Brain microvascular endothelial cell (primary cell): ENCODE data around the gene GTSE1.

ENCODE experiments used
- DNase-seq: peaks from one replicate; pipeline ENCODE4 v3.0.0-alpha.2; 2020
- H3K27ac ChIP-seq: fragments of 250-450 bp; sonication (Bioruptor Pico); 2 replicates; pipeline ENCODE4 v1.5.1; 2020; ENCODE audit warnings: mild to moderate bottlenecking, moderate library complexity
- H3K27me3 ChIP-seq: fragments of 250-450 bp; sonication (Bioruptor Pico); replicated peaks from 2 replicates; pipeline ENCODE4 v1.5.1; 2020; ENCODE audit warnings: mild to moderate bottlenecking
- H3K36me3 ChIP-seq: fragments of 250-450 bp; sonication (Bioruptor Pico); replicated peaks from 2 replicates; pipeline ENCODE4 v1.5.1; 2020; ENCODE audit warnings: mild to moderate bottlenecking
- H3K4me3 ChIP-seq: 2 replicates; pipeline ENCODE4 v1.5.1; 2011; ENCODE audit warnings: low read depth, mild to moderate bottlenecking, control low read depth, low read length, moderate library complexity
- in situ Hi-C: cut with HindIII; loops from 2 replicates; pipeline ENCODE4 v1.10.0; 2017; ENCODE audit warnings: low sequenced_read_pairs, low pct_ligation_motif_present
- TF ChIP-seq, protein P1 (sequence below): IDR thresholded peaks from 2 replicates; pipeline ENCODE4 v1.5.1; 2011; ENCODE audit warnings: low read depth, mild to moderate bottlenecking, moderate library complexity, low read length, control low read depth, inconsistent platforms; ENCODE audit errors: missing control alignments

Gene GTSE1

DNA sequence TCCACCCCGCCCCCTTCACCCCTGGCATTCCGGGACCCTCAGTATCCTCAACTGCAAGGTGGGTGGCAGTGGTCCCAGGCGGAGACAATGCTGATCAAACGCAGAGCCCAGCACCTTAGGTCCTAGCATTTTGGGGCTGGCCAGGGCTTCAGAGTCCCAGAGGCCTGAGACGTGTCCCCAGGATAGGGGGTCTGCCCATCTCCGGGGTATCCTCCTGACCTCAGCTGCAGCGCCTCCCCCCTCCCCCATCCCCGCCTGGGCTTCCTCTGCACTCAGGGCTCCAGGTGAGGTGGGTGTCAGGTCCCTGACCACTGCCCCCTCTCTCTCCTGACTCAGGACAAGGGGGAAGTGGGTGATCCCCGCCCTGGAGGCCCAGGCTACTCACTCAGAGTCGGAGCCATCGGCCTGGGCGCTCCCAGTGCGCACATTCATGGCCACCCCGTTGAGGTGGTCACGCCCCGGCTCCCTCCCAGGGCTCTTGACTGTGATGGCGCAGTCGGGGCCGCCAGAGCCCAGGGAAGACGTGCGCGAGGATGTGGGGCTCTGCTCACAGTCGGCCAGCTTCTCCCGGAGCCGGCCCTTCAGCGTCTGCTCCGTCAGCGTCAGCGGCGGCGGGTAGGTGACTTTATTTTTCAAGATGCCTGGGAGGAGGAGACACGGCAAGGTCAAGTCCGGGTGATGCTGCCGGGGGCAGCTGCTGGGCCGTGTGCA, 67.1 kb downstream of the GTSE1 start:
- TF ChIP-seq, protein P1, sequence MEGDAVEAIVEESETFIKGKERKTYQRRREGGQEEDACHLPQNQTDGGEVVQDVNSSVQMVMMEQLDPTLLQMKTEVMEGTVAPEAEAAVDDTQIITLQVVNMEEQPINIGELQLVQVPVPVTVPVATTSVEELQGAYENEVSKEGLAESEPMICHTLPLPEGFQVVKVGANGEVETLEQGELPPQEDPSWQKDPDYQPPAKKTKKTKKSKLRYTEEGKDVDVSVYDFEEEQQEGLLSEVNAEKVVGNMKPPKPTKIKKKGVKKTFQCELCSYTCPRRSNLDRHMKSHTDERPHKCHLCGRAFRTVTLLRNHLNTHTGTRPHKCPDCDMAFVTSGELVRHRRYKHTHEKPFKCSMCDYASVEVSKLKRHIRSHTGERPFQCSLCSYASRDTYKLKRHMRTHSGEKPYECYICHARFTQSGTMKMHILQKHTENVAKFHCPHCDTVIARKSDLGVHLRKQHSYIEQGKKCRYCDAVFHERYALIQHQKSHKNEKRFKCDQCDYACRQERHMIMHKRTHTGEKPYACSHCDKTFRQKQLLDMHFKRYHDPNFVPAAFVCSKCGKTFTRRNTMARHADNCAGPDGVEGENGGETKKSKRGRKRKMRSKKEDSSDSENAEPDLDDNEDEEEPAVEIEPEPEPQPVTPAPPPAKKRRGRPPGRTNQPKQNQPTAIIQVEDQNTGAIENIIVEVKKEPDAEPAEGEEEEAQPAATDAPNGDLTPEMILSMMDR: no peak
- no peak for DNase-seq
- Histone ChIP-seq H3K36me3 (no peaks in the 10 kb centered on the region), H3K4me3 (no peak overlapping the region), H3K27me3 (no peaks in the 10 kb centered on the region), H3K27ac (no peak overlapping the region)
- in situ Hi-C loops: no loop called here

DNA sequence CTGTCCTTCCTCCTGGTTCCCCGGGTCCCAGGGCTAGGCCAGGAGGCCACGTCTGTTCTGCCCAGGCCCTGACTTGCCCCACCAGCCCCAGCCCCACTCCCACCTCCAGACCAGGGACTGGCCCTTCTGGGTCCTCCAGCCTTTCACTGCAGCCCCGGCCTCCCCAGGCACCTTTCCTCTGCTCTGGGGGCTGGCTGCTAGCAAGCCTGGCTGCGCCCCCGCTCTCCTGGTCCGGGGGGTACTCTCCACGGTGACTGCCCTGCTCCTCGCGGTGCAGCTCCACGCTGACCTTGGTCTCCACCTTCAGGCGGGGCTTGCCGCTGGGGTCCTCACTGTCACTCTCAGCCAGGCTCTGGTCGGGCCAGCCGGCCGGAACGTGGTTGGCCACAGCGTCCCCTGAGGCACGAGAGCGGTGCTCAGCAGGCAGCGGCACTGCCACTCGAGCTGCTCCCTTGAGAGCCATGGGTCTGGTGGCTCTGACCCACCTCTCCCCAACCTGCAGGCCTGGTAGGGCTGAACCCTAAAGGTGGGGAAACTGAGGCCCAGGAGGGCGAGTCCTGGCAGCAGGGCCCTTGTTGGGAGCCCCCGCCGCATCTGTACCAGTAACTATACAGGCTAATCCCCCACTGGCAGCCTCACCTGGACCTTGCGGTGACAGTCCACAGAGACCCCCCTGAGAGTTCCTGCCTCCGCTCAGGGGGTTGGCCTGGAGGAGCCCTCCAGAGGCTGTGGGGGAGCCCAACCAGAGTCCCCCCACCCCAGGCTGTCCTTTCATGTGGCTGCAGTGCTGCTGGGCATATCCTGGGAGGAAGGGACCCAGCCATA, 67.9 kb downstream of the GTSE1 start:
- H3K36me3 ChIP-seq: no peaks in the 10 kb centered on the region
- no peak overlapping the region for H3K27ac ChIP-seq
- H3K27me3 ChIP-seq: no peaks in the 10 kb centered on the region
- DNase-seq: no peak
- TF ChIP-seq, protein P1: no peak
- no peak overlapping the region for H3K4me3 ChIP-seq
- in situ Hi-C loops: no loop called here

DNA sequence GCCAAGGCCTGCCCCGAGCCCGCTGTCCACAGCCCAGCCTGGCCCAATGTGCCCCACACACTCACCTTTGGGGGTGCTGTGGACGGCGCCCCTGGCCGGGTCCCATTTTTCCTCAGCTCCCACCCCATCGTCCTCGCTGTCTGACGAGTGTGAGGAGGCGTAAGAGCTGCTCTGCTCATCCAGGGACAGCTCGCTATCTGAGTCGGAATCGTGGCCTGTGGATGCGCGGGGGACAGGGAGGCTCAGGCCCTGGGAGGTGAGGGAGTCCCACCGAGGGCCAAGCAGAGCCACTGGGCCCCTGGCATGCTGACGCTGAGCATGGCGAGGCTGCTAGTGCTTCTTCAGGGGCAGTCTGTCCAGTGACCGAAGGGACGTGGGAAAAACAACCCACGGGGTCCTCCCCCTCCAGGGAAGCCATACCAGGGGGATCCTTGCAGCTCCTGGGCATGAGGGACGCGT, 68.5 kb downstream of the GTSE1 start:
- DNase-seq: no peak
- no peak overlapping the region for H3K27ac ChIP-seq
- no peak overlapping the region for H3K4me3 ChIP-seq
- H3K27me3 ChIP-seq: no peaks in the 10 kb centered on the region
- in situ Hi-C loops: no loop called here
- TF ChIP-seq, protein P1: no peak
- H3K36me3 ChIP-seq: no peaks in the 10 kb centered on the region

DNA sequence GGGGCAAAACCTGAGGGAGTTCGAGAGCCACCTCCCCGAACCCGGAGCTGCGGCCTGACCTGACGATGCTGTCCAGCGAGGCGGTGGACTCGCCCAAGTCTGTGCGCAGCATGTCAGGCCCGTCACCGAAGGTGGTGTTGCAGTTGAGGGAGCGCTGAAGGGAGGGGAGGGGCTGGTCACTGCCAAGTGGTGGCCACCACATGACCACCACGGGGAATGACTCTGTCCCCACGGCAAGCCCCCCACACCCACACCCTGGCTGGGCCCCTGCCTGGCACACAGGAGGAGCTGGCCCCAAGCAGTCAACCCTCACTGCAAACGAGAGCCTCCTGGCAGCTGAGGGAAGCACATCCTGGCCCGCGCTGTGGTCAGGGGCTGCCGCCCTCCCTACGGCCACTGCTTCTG, 69.7 kb downstream of the GTSE1 start:
- no peak overlapping the region for H3K27ac ChIP-seq
- TF ChIP-seq, protein P1: no peak
- no peaks in the 10 kb centered on the region for H3K36me3 ChIP-seq
- in situ Hi-C loops: no loop called here
- no peaks in the 10 kb centered on the region for H3K27me3 ChIP-seq
- no peak for DNase-seq
- no peak overlapping the region for H3K4me3 ChIP-seq

DNA sequence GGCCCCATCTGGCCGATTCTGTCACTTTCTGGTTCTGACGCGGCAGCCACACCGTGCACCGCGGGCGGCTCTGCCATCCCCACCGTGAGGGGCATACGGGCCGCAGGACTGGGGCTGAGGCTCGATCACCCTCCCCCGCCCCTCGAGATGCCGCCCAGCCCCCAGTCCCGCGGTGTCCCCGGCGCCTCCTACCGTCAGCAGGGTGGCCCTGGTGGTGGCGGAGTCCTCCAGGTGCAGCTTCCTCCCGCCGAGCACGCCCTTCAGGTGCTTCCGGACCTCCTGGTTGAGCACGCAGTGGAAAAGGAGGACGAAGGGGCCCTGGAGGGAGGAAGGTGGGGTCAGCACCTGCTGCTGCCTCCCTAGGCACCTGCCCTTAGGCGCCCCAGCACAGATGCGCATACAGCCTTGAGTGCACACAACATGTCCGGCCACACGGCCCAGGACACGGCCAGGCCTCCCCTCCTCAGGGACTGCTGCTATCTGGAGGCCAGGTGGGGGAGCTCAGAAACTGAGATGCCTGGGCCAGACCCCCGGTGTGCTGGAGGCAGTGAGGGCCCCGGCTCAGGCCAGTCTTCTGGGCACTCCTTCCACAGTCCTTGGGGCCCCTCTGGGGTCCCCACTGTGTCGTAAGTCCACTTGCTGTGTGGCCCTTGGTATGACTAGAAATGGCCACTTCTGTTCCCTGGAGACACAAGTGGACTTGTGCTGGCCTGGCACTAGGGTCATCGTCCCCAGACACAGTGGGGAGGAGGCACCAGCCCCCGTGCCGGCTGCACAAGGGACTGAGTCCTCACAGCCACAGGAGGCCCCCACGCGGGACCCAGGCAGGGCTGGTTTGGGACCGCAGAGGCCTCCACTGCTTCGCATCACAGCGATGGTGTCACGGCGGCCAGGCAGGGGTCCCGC, 70.4 kb downstream of the GTSE1 start:
- no peak for DNase-seq
- in situ Hi-C loops: no loop called here
- Histone ChIP-seq H3K4me3 (no peak overlapping the region), H3K27ac (no peak overlapping the region), H3K27me3 (no peaks in the 10 kb centered on the region), H3K36me3 (no peaks in the 10 kb centered on the region)
- TF ChIP-seq, protein P1: no peak
